Stomach (tissue), 9 donors: ENCODE data around the gene RPP25L. TPM values are rescaled to one million over a fixed set of nuclear protein-coding genes. Genes with fewer than 3 reads are reported as not detected.

Source experiments
- DNase-seq, 2 donors: peaks; one replicate each; pipeline versions ENCODE4 v3.0.0 to v3.0.0-alpha.2; 2013 to 2019
- H3K27ac ChIP-seq, 5 donors: fragments of 200-600 bp in 4 of 5; sonication (generic) in 4 of 5; one replicate each; pipeline ENCODE4 v1.5.1; 2013 to 2019; ENCODE audit warnings: mild to moderate bottlenecking in 1 of 5, moderate library complexity in 1 of 5
- H3K27me3 ChIP-seq, 3 donors: fragments of 200-600 bp; sonication (generic); one replicate each; pipeline ENCODE4 v1.5.1; 2017 to 2019; ENCODE audit warnings: mixed run types in 1 of 3
- H3K36me3 ChIP-seq, 4 donors: fragments of 200-600 bp; sonication (generic); 1 replicate in 3 of 4; 2 replicates in 1 of 4; pipeline ENCODE4 v1.5.1; 2016 to 2019
- H3K4me1 ChIP-seq, 4 donors: fragments of 200-600 bp; sonication (generic); one replicate each; pipeline ENCODE4 v1.5.1; 2016 to 2019
- H3K4me3 ChIP-seq, 4 donors: fragments of 200-600 bp; sonication (generic) in 3 of 4; one replicate each; pipeline ENCODE4 v1.5.1; 2016 to 2019; ENCODE audit warnings: mild to moderate bottlenecking in 1 of 4
- H3K9me3 ChIP-seq, 4 donors: fragments of 200-600 bp; sonication (generic); one replicate each; pipeline ENCODE4 v1.5.1; 2016 to 2019
- CTCF ChIP-seq, 7 experiments: fragments of 450-650 bp in 4 of 7; fragments of 200-600 bp in 3 of 7; sonication (generic) in 3 of 7; IDR thresholded peaks; one replicate each; pipeline ENCODE4 v1.5.1; 2016 to 2019; ENCODE audit warnings: antibody characterized with exemption in 7 of 7, control low read depth in 2 of 7, mild to moderate bottlenecking in 1 of 7
- EP300 ChIP-seq: sonication (generic); formaldehyde crosslinking; IDR thresholded peaks from one replicate; pipeline ENCODE4 v1.6.1; 2017; ENCODE audit warnings: antibody characterized with exemption
- POLR2A ChIP-seq, 4 donors: fragments of 450-650 bp; IDR thresholded peaks; one replicate each; pipeline ENCODE4 v1.6.1; 2016; ENCODE audit warnings: antibody characterized with exemption in 4 of 4, control low read depth in 2 of 4, mild to moderate bottlenecking in 1 of 4, moderate library complexity in 1 of 4
- POLR2AphosphoS5 ChIP-seq, 3 donors: sonication (generic); formaldehyde crosslinking; IDR thresholded peaks; one replicate each; pipeline ENCODE4 v1.6.1; 2016; ENCODE audit warnings: antibody characterized with exemption in 3 of 3
- WGBS, 5 donors: extraction: QIAGEN DNeasy Blood & Tissue Kit in 3 of 5; methylation state at CpG; one replicate each; pipeline versions ENCODE4 v1.1.5 to v1.1.7; 2013 to 2018; 5-methylcytosine and 5-hydroxymethylcytosine counted together
- intact Hi-C: fragments of 100-400 bp; cut with DNase I; formaldehyde crosslinking; loops from one replicate; pipeline ENCODE4 v1.15.1; 2023; ENCODE audit warnings: low total_unique reads
- polyA plus RNA-seq, 3 donors: library from polyadenylated mRNA; stranded (reverse); fragments of 200-250 nt; gene quantifications; one replicate each; pipeline ENCODE4 v1.2.3, GENCODE V29; 2013
- total RNA-seq, 5 donors: library from RNA; depleted of rRNA; stranded (reverse); fragments of >200 nt; gene quantifications; one replicate each; pipeline versions ENCODE4 v1.1.0 to v1.2.3, GENCODE V29; 2014 to 2016
- donor health status: healthy with polysubstance abuse.
- donor health status: Bipolar disorder and iron deficiency.
- donor health status: healthy.

The RPP25L gene
- total and polyA plus RNA-seq, 8 donors = 2.9 to 49.5 (median 33.4) TPM

GRCh38 chr9:34587271-34587670 lies 24.6 kb downstream of the RPP25L start:
- no peak for TF ChIP-seq POLR2A (IDR thresholded peaks at IDR 0.05)
- TF ChIP-seq EP300 = no peak
- TF ChIP-seq CTCF (IDR thresholded peaks at IDR 0.05) = no peak
- TF ChIP-seq POLR2AphosphoS5 (IDR thresholded peaks at IDR 0.05) = no peak
- Histone ChIP-seq H3K9me3 (no peaks in the 10 kb centered on the region), H3K27me3 (peaks cover 6 to 100% (median 71%) of the 10 kb centered on the region in 3 donors), H3K36me3 (no peaks in the 10 kb centered on the region), H3K4me3 (no peak overlapping the region), H3K4me1 (peaks cover 32 to 42% (median 38%) of the 10 kb centered on the region in 4 donors), H3K27ac (no peak overlapping the region)
- intact Hi-C loops = loop anchor here (10.0 kb wide), 1 partner anchor 182 kb away; no protein-coding TSS in a partner anchor
- no peak for DNase-seq
- WGBS, 5 donors = 36 to 66% (median 49%) methylated on average over 2 of the region's 2 CpGs

GRCh38 chr9:34585946-34586669 lies 25.8 kb downstream of the RPP25L start:
- Histone ChIP-seq H3K27me3 (peaks cover 6 to 99% (median 70%) of the 10 kb centered on the region in 3 donors), H3K9me3 (no peaks in the 10 kb centered on the region), H3K4me1 (peaks cover 23 to 30% (median 27%) of the 10 kb centered on the region in 4 donors), H3K36me3 (no peaks in the 10 kb centered on the region), H3K4me3 (no peak overlapping the region), H3K27ac (no peak overlapping the region)
- 16 to 39% (median 25%) methylated on average over 11 of the region's 11 CpGs for WGBS, 5 donors
- TF ChIP-seq POLR2A (IDR thresholded peaks at IDR 0.05) (no peak), EP300 (no peak), POLR2AphosphoS5 (IDR thresholded peaks at IDR 0.05) (no peak), CTCF (IDR thresholded peaks at IDR 0.05) (no peak)
- DNase-seq = no peak
- intact Hi-C loops = loop anchor here (10.0 kb wide), 1 partner anchor 181 kb away; no protein-coding TSS in a partner anchor

- intact Hi-C loops = loop anchor here (10.0 kb wide), 1 partner anchor 180 kb away; no protein-coding TSS in a partner anchor
- Histone ChIP-seq H3K4me3 (no peak overlapping the region), H3K9me3 (no peaks in the 10 kb centered on the region), H3K4me1 (peaks cover 12 to 19% (median 15%) of the 10 kb centered on the region in 4 donors), H3K27me3 (peaks cover 6 to 99% (median 67%) of the 10 kb centered on the region in 3 donors), H3K36me3 (no peaks in the 10 kb centered on the region), H3K27ac (no peak overlapping the region)
- WGBS, 5 donors = 62 to 76% (median 71%) methylated on average over 5 of the region's 5 CpGs
- TF ChIP-seq CTCF (IDR thresholded peaks at IDR 0.05) (no peak), POLR2AphosphoS5 (IDR thresholded peaks at IDR 0.05) (no peak), EP300 (no peak), POLR2A (IDR thresholded peaks at IDR 0.05) (no peak)
- no peak for DNase-seq
Measured at GRCh38 chr9:34584970-34585369, 26.9 kb downstream of the RPP25L start.

GRCh38 chr9:34582787-34583186 lies 29.1 kb downstream of the RPP25L start:
- DNase-seq = no peak
- Histone ChIP-seq H3K36me3 (no peaks in the 10 kb centered on the region), H3K27ac (no peak overlapping the region), H3K4me1 (peaks cover 8 to 20% (median 17%) of the 10 kb centered on the region in 4 donors), H3K9me3 (no peaks in the 10 kb centered on the region), H3K27me3 (peaks cover 3 to 99% (median 67%) of the 10 kb centered on the region in 3 donors), H3K4me3 (no peak overlapping the region)
- no peak for TF ChIP-seq CTCF (IDR thresholded peaks at IDR 0.05)
- TF ChIP-seq POLR2A (IDR thresholded peaks at IDR 0.05) = no peak
- no peak for TF ChIP-seq POLR2AphosphoS5 (IDR thresholded peaks at IDR 0.05)
- no peak for TF ChIP-seq EP300
- intact Hi-C loops = loop anchor here (10.0 kb wide), 1 partner anchor 178 kb away; no protein-coding TSS in a partner anchor
- 62 to 97% (median 94%) methylated on average over 5 of the region's 5 CpGs for WGBS, 5 donors
